ENCODE data around the gene SNX13.
"Not testable (repeated sequence)": the region's sequence is repeated elsewhere in the genome, so short reads cannot be mapped to it uniquely, and the experiment has no call there.

SNX13 gene

DNA sequence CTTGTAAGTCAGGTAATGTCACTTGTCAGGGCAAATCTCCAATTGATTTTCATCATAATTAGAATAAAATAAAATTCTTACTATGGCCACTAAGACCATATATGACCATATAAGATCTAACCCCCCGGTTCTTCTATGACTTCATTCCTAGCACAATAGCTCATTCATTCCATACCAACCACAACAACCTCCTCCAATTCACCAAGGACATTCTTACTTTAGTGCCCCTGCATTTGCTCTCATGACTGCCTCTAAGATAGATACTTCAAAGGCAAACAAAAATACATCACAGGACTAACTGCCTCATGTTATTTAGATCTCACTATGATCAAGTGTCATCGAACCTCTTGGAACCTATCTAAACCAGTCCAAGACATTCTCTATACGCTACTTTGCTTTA, 90.8 kb downstream of the SNX13 start:
- no peak for DNase-seq (ENCODE audit: low read depth)

DNA sequence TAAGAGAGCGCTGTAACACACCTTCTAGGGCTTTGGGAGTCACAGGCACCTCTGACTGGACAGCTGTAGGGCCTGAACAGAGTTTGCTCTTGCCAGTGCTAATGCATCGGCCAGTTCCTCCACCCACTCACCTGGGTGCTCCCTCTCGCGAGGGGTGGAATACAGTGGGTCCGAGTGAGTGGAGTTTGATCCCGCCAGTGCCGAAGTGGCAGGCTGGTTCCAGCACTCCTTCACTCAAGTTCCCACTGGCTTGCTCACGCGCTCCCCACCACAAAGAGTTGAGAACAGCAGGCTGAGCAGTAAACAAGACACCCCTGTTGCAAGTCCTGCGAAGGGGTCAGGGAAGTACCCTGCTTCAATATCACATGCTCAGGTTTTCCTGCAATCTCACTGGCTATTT, 91.8 kb downstream of the SNX13 start:
- DNase-seq (ENCODE audit: low read depth) = no peak

DNA sequence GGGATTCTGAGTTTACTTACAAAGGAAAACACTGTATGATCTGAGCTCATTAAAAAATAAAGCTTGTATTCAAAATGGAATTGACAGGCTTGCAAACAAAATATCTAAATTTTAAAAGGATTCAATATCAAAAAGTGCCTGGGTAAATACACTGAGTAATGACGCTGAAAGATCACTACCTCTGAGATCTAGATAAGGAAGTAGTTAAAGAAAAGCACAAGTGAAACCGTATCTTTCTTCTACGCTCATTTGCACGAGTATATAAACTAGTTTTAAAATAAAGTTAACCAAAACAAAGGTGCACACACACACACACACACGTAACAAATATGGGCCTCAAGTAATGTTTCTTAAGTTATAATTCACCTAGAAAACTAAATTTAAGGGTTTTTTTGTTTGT, 93.4 kb downstream of the SNX13 start:
- no peak for DNase-seq (ENCODE audit: low read depth)

DNA sequence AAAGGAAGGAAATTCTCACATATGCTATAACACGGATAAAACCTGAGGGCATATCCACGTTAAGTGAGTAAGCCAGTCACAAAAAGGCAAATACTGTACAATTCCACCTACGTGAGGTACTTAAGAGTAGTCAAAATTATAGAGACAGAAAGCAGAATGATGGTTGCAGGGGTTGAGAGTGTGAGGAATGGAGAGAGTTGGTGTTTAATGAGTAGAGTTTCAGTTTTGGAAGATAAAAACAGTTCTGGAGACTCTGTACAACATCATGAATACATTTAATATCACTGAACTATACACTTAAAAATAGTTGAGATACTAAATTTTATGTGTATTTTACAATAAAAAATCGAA, 95.1 kb downstream of the SNX13 start:
- no peak for DNase-seq (ENCODE audit: low read depth)

DNA sequence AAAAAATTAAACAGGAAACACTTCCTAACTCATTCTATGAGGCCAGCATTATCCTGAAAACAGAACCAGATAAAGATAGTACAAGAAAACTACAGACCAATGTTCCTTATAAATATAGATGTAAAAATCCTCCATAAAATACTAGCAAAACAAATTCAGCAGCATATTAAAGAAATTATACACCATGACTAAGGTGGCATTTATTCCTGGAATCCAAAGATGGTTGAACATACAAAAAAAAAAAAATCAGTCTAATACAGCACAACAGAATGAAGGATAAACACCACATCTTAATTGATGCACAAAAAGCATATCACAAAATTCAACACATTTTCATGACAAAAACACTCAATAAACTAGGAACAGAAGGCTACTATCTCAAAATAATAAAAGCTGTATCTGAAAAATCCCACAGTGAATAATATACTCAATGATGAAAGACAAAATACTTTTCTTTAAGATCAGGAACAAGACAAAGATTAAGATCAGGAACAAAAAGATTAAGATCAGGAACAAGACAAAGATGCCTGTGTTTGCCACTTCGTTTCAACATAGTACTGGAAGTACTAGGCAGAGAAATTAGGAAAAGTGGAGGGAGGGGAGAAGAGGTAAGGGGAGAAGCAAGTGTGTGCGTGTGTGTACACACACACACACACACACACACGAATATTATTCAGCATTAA, 95.6 kb downstream of the SNX13 start:
- DNase-seq (ENCODE audit: low read depth) = no peak

DNA sequence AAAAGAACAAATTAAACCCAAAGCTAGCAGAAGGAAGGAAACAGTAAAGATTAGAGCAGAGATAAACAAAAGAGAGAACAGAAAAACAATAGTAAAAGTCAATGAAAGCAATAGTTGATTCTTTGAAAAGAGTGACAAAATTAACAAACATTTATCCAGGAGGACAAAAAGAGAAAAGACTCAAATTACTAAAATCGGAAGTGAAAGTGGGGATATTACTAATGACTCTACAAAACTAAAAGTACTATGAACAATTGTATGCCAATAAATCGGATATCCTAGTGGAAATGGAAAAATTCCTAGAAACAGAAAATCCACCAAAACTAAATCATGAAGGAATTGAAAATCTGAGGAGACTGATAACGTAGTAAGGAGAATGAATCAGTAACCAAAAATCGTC, 96.3 kb downstream of the SNX13 start:
- no peak for DNase-seq (ENCODE audit: low read depth)

DNA sequence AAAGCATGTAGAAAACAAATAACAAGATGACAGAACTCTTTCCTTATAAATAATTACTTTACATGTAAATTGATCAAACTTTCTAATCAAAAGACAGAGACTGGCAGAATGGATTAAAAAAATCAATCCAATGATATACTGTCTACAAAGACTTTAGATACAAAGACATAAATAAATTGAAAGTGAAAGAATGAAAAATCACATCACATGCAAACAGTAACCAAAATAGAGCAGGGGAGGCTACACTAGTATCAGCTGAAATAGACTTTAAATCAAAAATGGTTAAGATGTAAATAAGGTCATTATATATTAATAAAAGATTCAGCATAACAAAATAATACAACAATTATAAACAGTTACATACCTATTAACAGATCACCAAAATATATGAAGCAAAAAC, 97.3 kb downstream of the SNX13 start:
- DNase-seq (ENCODE audit: low read depth) = no peak

DNA sequence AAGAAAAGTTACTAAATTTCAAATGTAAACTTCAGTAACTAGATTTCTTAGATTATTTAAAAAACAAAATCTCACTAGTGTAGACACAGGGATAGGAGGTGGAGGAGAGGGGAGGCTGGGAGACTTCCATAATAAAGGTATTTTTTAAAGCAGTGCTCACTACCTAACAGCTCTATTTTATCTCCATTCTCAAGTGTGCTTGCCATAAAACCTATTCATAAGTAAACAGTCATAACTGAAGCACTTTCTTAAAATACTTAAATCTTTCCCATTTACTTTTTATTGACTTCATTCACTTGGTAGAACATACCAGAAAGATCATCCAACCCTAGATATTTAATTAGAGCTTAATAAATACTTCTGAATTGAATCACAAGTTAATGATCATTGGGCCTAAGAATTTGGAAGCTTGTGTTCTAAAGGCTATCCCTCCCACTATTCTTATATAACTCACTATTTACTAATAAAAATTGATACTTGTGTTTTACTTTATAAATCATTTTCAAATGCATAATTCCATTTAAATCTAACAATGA, 107.4 kb downstream of the SNX13 start:
- DNase-seq (ENCODE audit: low read depth) = no peak

DNA sequence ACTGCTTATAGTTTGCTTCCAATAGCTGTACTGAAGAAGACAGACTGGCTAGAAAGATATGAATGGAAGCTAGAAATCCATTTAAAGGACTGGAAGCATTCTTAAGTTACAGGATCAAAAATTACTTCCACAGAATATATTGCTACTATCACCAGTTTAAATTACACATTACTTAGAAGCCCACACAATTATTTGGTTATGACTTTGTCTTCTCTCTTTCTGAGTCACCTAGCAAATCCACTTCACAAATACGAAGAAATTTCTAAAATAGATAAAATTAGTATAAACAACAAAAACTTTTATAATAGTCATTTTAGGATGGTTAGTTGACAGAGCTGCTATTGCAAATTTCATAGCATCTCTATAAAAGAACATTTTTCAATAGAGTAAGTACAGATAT, 108.1 kb downstream of the SNX13 start:
- no peak for DNase-seq (ENCODE audit: low read depth)

DNA sequence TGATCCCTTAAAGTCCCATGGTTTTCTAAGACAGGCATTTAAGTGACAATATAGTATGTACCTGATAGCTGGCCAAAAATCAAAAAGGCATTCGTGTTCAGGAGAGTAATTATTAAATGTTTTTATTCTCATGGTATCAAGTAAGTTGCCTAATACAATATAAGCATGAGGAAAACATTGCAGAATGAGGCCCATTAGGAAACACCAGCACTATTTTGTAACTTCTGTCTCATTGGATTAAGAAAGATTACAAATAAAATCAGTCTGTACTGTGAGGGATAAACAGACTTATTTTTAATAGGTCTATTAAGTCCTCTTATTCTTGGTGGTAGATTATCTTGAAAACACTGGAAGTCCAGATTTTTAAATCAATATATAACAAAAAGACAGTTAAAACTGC, 110.1 kb downstream of the SNX13 start:
- no peak for DNase-seq (ENCODE audit: low read depth)

DNA sequence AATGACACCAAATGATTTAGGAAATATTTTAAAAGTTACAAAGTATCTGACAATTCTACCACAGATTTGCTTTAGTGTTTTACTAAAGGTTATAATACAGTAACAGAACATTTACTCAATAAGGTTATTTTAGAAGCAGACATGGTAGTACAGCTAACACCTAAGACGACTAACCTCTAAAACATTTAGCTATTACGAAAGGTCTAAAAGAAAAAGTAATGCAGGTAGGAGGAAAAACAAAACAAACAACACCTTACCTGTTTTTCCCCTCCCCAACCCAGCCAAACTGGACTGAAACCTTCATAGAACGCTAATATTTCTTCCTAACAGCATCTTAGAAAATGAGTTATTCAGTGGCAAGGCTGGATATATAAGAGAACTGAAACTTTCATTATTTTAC, 111.3 kb downstream of the SNX13 start:
- DNase-seq (ENCODE audit: low read depth) = no peak

DNA sequence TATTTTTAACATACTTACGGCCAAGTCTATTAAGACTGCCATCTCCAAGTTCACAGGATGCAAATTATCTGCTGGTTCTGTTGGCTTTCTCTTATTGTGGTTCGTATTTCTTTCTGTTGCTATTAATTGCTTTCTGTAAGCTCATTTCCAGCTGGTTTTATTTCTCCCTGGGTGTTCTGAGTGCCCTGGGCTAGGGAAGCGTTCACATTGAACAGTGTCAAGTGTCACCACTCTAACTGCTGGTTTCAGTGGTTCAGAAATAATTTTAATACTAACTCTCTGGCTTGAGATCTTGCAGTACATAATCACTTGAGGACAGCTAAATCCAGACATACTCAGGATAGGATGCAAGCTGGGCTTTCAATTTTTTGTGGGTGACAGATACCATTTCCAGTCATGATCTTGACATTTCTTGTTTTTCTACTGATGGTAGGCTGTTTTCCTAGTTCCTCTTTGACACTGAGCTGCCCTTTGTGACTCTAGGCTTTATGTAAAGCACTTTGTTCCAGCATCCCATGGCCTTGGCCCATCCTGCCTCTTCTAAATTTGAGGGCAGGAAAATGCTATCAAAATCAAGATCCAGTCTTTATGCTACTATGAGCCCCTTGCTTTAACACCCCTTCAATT, 117.6 kb downstream of the SNX13 start:
- DNase-seq (ENCODE audit: low read depth) = no peak

DNA sequence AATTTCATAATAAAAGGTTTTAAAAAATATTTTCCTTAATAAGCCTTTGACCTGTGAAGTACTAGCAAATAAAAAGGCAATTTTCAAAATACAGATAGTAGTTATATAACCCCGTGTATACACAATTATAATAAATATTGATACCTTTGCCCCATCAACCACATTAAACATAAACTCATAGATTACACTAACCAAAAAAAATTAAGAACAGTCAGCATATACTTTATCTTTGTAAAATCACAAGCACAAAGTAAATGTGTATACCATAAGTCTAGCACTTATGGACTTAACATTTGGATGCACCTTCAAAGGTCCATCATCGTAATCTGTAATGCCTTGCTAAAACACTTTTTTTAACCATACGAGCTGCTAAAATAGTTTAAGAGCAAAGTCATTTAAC, 123.4 kb downstream of the SNX13 start:
- DNase-seq (ENCODE audit: low read depth) = no peak

DNA sequence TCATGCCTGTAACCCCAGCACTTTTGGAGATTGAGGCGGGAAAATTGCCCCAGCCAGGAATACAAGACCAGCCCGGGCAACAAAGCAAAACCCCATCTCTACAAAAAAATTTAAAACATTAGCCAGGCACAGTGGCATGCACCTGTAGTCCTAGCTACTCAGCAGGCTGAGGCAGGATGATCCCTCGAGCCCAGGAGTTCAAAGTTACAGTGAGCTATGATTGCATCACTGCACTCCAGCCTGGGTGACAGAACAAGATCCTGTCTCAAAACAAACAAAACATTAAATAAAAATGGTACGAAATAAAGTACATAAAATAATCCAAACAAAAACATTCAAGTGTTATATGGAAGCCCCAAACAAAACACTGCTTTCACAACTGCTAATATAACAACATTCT, 125.0 kb downstream of the SNX13 start:
- no peak for DNase-seq (ENCODE audit: low read depth)

DNA sequence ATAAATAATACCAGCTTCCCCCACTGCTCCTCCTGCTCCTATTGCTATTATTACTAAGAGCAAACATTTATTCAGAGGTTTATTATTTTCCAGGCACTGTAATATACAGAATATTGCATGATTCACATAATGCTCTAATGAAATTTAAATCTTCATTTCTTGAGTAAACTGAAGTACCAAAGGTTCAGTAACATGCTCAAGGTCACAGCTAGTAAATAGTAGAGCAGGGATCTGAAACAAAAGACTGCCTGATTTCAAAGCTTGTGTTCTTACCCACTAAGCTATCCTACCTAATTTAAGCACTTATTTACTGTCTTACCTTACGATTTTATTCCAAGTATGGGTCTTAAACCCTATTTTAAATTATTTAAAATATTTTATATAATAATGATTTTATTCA, 126.2 kb downstream of the SNX13 start:
- DNase-seq (ENCODE audit: low read depth) = no peak

DNA sequence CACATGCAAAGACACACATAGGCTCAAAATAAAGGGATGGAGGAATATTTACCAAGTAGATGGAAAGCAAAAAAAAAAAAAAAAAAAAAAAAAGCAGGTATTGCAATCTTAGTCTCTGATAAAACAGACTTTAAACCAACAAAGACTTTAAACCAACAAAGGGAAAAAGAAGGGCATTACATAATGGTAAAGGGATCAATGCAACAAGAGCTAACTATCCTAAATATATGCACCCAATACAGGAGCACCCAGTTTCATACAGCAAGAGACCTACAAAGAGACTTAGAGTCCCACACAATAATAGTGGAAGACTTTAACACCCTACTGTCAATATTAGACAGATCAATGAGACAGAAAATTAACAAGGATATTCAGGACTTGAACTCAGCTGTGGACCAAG, 131.1 kb downstream of the SNX13 start:
- not testable (repeated sequence) for DNase-seq (ENCODE audit: low read depth)

DNA sequence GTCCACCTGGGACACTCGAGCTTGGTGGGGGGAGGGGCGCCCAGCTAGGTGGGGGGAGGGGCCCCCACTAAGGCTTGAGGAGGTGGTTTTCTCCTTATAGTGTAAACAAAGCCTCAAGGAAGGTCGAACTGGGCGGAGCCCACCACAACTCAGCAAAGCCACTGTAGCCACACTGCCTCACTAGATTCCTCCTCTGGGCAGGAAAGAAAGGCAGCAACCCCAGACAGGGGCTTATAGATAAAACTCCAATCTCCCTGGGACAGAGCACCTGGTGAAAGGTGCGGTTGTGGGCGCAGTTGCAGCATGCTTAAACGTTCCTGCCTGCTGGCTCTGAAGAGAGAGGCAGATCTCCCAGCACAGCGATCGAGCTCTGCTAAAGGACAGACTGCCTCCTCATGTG, 133.1 kb downstream of the SNX13 start:
- DNase-seq (ENCODE audit: low read depth) = no peak

DNA sequence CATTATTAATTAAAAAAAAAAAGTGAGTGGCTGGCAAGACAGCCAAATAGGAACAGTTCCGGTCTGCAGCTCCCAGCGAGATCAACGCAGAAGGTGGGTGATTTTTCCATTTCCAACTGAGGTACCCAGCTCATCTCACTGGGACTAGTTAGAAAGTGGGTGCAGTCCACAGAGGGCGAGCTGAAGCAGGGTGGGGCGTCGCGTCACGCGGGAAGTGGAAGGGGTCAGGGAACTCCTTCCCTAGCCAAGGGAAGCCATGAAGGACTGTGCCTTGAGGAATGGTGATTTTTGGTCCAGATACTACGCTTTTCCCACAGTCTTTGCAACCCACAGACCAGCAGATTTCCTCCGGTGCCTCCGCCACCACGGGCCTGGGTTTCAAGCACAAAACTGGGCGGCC, 133.7 kb downstream of the SNX13 start:
- no peak for DNase-seq (ENCODE audit: low read depth)

DNA sequence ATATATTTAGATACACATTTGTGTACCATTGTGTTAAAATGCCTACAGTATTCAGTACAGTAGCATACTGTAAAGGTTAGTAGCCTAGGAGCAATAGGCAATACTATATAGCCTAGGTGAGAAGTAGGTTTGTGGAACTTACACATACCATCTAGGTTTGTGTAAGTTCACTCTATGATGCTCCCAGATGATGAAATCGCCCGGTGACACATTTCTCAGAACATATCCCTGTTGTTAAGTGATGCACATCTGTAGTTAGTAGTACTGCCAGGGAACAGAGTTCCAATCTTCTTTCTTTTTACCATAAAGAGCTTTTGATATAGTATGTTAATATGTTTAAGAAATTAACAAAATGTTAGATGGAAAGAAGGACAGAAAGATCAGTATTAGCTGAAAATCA, 138.2 kb downstream of the SNX13 start:
- no peak for DNase-seq (ENCODE audit: low read depth)

DNA sequence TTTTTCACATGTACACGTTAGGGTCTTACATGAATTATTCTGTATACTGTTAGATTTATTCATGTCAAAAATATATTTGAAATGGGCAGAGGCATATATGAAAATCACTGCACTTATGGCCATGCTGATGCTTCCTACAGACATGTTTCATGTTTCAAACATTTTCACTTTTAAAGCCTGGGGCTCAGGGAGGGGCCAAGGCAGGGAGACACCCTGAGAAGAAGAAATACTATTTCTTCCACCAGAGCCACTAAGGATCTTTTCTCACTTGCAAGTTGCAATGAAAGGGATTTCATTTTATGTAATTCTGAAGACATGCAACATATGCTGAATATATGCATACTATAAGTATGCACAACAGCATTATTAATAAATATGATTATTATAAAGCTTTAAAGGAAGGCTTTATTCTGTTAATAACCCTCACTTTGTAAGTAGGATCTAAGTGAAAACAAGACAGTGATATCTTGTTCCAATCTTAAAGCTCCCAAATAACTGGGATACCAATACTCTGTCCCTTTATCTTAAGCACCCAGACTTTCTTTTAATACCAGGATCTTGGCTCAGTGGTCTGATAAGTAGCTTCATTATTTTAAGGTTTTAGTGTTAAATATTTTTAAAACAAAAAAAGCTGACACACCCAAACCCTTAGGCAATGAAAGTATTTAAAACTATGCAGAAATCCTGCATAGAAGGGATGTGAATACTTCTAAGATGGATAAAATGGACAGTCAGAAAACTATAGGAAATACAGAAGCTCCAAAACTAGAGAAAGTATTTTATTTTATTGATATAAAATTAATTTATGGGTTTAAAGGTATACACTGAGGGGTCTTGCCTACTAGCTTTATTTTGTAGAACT, 148.0 kb downstream of the SNX13 start:
- no peak for DNase-seq (ENCODE audit: low read depth)

DNA sequence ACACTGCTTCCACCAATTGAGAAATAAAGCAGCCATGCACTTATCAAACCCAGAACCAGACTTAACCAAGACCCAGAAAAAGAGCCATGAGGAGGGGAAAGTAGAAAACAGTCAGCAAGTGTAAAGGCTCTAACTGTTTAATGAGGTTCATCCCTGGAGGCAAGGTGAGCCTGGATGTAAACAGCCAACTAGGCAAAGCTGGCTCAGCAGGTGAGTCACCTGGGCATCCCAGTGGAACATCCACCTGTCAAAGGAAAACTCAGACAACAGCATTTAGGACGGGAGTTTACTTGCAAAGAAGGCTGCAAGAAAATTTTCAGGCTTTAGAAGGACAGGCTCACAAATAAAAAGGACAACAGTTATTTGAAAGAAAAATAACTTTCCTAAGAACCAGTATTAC, 153.0 kb downstream of the SNX13 start:
- DNase-seq (ENCODE audit: low read depth) = no peak

DNA sequence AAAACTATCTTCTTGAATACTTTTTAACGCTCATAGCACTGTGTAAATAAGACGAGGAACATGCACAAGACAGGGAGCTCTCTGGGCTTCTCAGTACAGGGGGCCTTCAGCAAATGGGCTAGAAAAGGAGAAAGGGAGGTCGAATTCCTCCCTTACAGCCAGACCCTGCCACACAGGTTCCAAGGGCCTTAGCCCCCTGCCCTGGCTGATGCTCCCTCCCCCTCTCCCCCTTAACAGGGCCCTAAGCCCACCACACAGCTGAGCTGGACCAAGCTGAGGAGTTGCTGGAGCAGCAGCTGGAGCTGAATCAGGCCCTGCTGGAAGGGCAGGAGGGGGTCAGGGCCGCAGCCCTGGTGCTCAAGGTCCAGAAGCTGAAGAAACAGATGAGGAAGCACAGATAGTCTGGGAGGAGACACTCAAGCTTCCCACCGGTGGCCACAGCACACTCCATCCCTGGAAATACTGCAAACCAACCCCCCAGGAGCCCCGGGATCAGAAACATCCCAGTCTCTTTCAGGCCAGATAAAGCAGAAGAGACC, 153.9 kb downstream of the SNX13 start:
- DNase-seq (ENCODE audit: low read depth) = no peak

DNA sequence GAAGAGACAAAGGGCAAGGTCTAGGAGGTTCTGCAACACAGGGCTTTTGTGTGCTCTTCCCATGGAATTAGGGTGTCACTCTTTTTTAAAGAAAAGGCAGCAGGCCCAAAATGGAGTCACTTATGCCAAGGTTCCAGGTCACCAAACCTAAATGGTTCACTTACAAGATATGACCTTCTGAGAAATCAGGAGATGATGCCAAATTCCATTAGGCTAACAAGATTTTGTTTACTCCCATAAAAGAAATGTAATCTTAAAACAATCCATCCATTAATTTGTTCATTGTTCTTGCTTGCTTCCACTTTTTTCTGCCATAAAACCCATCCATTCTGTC, 158.1 kb downstream of the SNX13 start:
- DNase-seq (ENCODE audit: low read depth) = no peak
